ENCODE measurements around the gene SLC12A8.

The SLC12A8 gene

DNA sequence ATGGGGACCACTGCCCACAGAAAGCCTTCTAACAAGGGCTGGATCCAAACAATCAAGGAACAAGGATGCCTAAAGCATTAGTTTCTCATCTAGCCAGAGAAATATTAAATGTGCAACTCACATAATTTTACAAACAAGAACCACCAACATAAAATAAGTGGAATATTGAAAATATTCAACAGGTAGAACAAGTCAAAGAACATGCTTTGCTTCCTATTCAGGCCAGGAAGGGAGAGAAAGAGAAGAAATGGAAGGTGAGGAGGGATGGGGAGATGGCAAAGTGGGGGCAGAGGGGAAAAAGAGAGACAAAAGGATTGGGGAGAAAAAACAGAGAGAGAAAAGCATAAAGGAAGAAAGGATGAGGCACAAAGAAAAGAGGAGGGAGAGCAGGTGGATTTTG, 63.1 kb downstream of the SLC12A8 start:
- no peak overlapping the region for H2BK12ac ChIP-seq (ENCODE audit: low read length in 2 of 2)
- H3K27ac ChIP-seq (ENCODE audit: low read length, poor library complexity, severe bottlenecking), result no peak overlapping the region
- H2AFZ ChIP-seq (ENCODE audit: low read depth, low read length), result no peak overlapping the region
- no peak overlapping the region for H4K8ac ChIP-seq (ENCODE audit: low read length)
- H2BK120ac ChIP-seq (ENCODE audit: low read depth, low read length), result no peak overlapping the region
- no peak overlapping the region for H2BK15ac ChIP-seq (ENCODE audit: low read depth, poor library complexity, severe bottlenecking)
- no peak overlapping the region for H3K4me3 ChIP-seq (ENCODE audit: insufficient read depth in 1 of 2, low read depth in 1 of 2, low read length in 2 of 2)
- no peak overlapping the region for H4K91ac ChIP-seq (ENCODE audit: low read length)
- peak overlapping the region; percentile 50 for H2AK5ac ChIP-seq (ENCODE audit: low read length, severe bottlenecking)
- no peak overlapping the region for H3K18ac ChIP-seq (ENCODE audit: low read depth in 1 of 2, low read length in 2 of 2)
- no peak overlapping the region for H2BK5ac ChIP-seq (ENCODE audit: low read depth, low read length, poor library complexity, severe bottlenecking)
- no peaks in the 10 kb centered on the region for H3K36me3 ChIP-seq (ENCODE audit: control insufficient read depth in 1 of 2, insufficient read depth in 2 of 2, low read depth in 1 of 2, low read length in 2 of 2)
- no peak overlapping the region for H3K4ac ChIP-seq (ENCODE audit: low read depth in 1 of 2, low read length in 2 of 2)
- no peak overlapping the region for H3K14ac ChIP-seq (ENCODE audit: low read length in 2 of 2)
- DNase-seq, result no peak
- no peak overlapping the region for H3K4me2 ChIP-seq (ENCODE audit: low read length, poor library complexity, severe bottlenecking)
- no peak overlapping the region for H3K23ac ChIP-seq (ENCODE audit: low read length in 2 of 2)
- H3K27me3 ChIP-seq (ENCODE audit: control insufficient read depth in 1 of 2, insufficient read depth in 1 of 2, low read length in 2 of 2), result no peaks in the 10 kb centered on the region
- peaks cover 30% of the 10 kb centered on the region for H3K4me1 ChIP-seq (ENCODE audit: control insufficient read depth, insufficient read depth, low read depth, low read length)
- no peak overlapping the region for H3K9ac ChIP-seq (ENCODE audit: low read length)
- no peaks in the 10 kb centered on the region for H3K9me3 ChIP-seq (ENCODE audit: control insufficient read depth, low read length)
- no peaks in the 10 kb centered on the region for H3K79me1 ChIP-seq (replicated peaks; ENCODE audit: low read length, poor library complexity, severe bottlenecking)

- 59% methylated on average over 12 of the region's 17 CpGs for WGBS
- Histone ChIP-seq H4K91ac (ENCODE audit: low read length) (peak overlapping the region; percentile 84), H3K4me3 (ENCODE audit: insufficient read depth in 1 of 2, low read depth in 1 of 2, low read length in 2 of 2) (no peak overlapping the region), H2AFZ (ENCODE audit: low read depth, low read length) (no peak overlapping the region), H3K4me2 (ENCODE audit: low read length, poor library complexity, severe bottlenecking) (peak overlapping the region; percentile 12), H2BK12ac (ENCODE audit: low read length in 2 of 2) (peak overlapping the region; percentile 3 to 60), H3K79me1 (replicated peaks; ENCODE audit: low read length, poor library complexity, severe bottlenecking) (no peaks in the 10 kb centered on the region), H2BK15ac (ENCODE audit: low read depth, poor library complexity, severe bottlenecking) (no peak overlapping the region), H3K36me3 (ENCODE audit: control insufficient read depth in 1 of 2, insufficient read depth in 2 of 2, low read depth in 1 of 2, low read length in 2 of 2) (no peaks in the 10 kb centered on the region), H3K9me3 (ENCODE audit: control insufficient read depth, low read length) (no peaks in the 10 kb centered on the region), H2AK5ac (ENCODE audit: low read length, severe bottlenecking) (peak overlapping the region; percentile 50), H3K27me3 (ENCODE audit: control insufficient read depth in 1 of 2, insufficient read depth in 1 of 2, low read length in 2 of 2) (no peaks in the 10 kb centered on the region), H3K23ac (ENCODE audit: low read length in 2 of 2) (no peak overlapping the region), H3K9ac (ENCODE audit: low read length) (peak overlapping the region; percentile 58), H3K14ac (ENCODE audit: low read length in 2 of 2) (peak overlapping the region in 1 of 2 experiments; percentile 86), H3K27ac (ENCODE audit: low read length, poor library complexity, severe bottlenecking) (no peak overlapping the region), H2BK120ac (ENCODE audit: low read depth, low read length) (no peak overlapping the region), H3K4ac (ENCODE audit: low read depth in 1 of 2, low read length in 2 of 2) (peak overlapping the region; percentile 12 to 30), H3K4me1 (ENCODE audit: control insufficient read depth, insufficient read depth, low read depth, low read length) (peaks cover 34% of the 10 kb centered on the region), H4K8ac (ENCODE audit: low read length) (peak overlapping the region; percentile 46), H3K18ac (ENCODE audit: low read depth in 1 of 2, low read length in 2 of 2) (peak overlapping the region in 1 of 2 experiments; percentile 26), H2BK5ac (ENCODE audit: low read depth, low read length, poor library complexity, severe bottlenecking) (no peak overlapping the region)
- no peak for DNase-seq
Observed at GRCh38 chr3:125148836-125149235, 63.7 kb downstream of the SLC12A8 start.

GRCh38 chr3:125148016-125148812, 64.3 kb downstream of the SLC12A8 start:
- no peak overlapping the region for H2BK120ac ChIP-seq (ENCODE audit: low read depth, low read length)
- H2AK5ac ChIP-seq (ENCODE audit: low read length, severe bottlenecking), result peak overlapping the region; percentile 59
- no peak overlapping the region for H4K91ac ChIP-seq (ENCODE audit: low read length)
- no peak overlapping the region for H2BK15ac ChIP-seq (ENCODE audit: low read depth, poor library complexity, severe bottlenecking)
- no peaks in the 10 kb centered on the region for H3K9me3 ChIP-seq (ENCODE audit: control insufficient read depth, low read length)
- no peak overlapping the region for H3K4me3 ChIP-seq (ENCODE audit: insufficient read depth in 1 of 2, low read depth in 1 of 2, low read length in 2 of 2)
- H3K14ac ChIP-seq (ENCODE audit: low read length in 2 of 2), result no peak overlapping the region
- H3K27ac ChIP-seq (ENCODE audit: low read length, poor library complexity, severe bottlenecking), result no peak overlapping the region
- H3K79me1 ChIP-seq (replicated peaks; ENCODE audit: low read length, poor library complexity, severe bottlenecking), result no peaks in the 10 kb centered on the region
- 93% methylated on average over 6 of the region's 7 CpGs for WGBS
- H3K23ac ChIP-seq (ENCODE audit: low read length in 2 of 2), result no peak overlapping the region
- no peaks in the 10 kb centered on the region for H3K27me3 ChIP-seq (ENCODE audit: control insufficient read depth in 1 of 2, insufficient read depth in 1 of 2, low read length in 2 of 2)
- no peak overlapping the region for H3K4me2 ChIP-seq (ENCODE audit: low read length, poor library complexity, severe bottlenecking)
- H3K4me1 ChIP-seq (ENCODE audit: control insufficient read depth, insufficient read depth, low read depth, low read length), result peaks cover 39% of the 10 kb centered on the region
- no peak for DNase-seq
- no peak overlapping the region for H2BK5ac ChIP-seq (ENCODE audit: low read depth, low read length, poor library complexity, severe bottlenecking)
- peak overlapping the region in 1 of 2 experiments; percentile 26 for H3K18ac ChIP-seq (ENCODE audit: low read depth in 1 of 2, low read length in 2 of 2)
- no peak overlapping the region for H4K8ac ChIP-seq (ENCODE audit: low read length)
- H3K36me3 ChIP-seq (ENCODE audit: control insufficient read depth in 1 of 2, insufficient read depth in 2 of 2, low read depth in 1 of 2, low read length in 2 of 2), result no peaks in the 10 kb centered on the region
- peak overlapping the region; percentile 58 for H3K9ac ChIP-seq (ENCODE audit: low read length)
- H3K4ac ChIP-seq (ENCODE audit: low read depth in 1 of 2, low read length in 2 of 2), result no peak overlapping the region
- no peak overlapping the region for H2AFZ ChIP-seq (ENCODE audit: low read depth, low read length)
- peak overlapping the region in 1 of 2 experiments; percentile 50 for H2BK12ac ChIP-seq (ENCODE audit: low read length in 2 of 2)

DNA sequence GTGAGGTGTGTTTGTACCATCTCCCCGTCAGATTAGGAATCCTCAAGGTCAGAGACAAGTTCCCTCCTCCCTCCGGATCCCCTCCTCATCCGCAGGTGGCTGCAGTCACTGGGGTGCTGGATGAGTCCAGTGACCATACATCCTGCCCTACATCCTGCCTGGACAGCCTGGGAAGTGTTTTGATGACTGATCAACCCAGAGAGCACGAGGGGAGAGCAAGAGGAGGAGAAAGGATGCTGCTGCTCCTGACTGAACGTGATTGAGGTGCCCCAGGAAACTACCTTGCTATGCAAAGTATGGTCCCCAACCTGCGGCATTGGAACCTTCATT, 65.1 kb downstream of the SLC12A8 start:
- Histone ChIP-seq H3K14ac (ENCODE audit: low read length in 2 of 2) (peak overlapping the region in 1 of 2 experiments; percentile 62), H4K91ac (ENCODE audit: low read length) (no peak overlapping the region), H3K36me3 (ENCODE audit: control insufficient read depth in 1 of 2, insufficient read depth in 2 of 2, low read depth in 1 of 2, low read length in 2 of 2) (no peaks in the 10 kb centered on the region), H3K79me1 (replicated peaks; ENCODE audit: low read length, poor library complexity, severe bottlenecking) (no peaks in the 10 kb centered on the region), H2AFZ (ENCODE audit: low read depth, low read length) (no peak overlapping the region), H3K4me3 (ENCODE audit: insufficient read depth in 1 of 2, low read depth in 1 of 2, low read length in 2 of 2) (no peak overlapping the region), H4K8ac (ENCODE audit: low read length) (no peak overlapping the region), H2BK120ac (ENCODE audit: low read depth, low read length) (no peak overlapping the region), H2AK5ac (ENCODE audit: low read length, severe bottlenecking) (no peak overlapping the region), H3K18ac (ENCODE audit: low read depth in 1 of 2, low read length in 2 of 2) (peak overlapping the region in 1 of 2 experiments; percentile 25), H3K9me3 (ENCODE audit: control insufficient read depth, low read length) (no peaks in the 10 kb centered on the region), H3K4me2 (ENCODE audit: low read length, poor library complexity, severe bottlenecking) (no peak overlapping the region), H3K9ac (ENCODE audit: low read length) (no peak overlapping the region), H2BK12ac (ENCODE audit: low read length in 2 of 2) (peak overlapping the region; percentile 29 to 81), H3K4me1 (ENCODE audit: control insufficient read depth, insufficient read depth, low read depth, low read length) (peaks cover 39% of the 10 kb centered on the region), H3K27me3 (ENCODE audit: control insufficient read depth in 1 of 2, insufficient read depth in 1 of 2, low read length in 2 of 2) (no peaks in the 10 kb centered on the region), H3K23ac (ENCODE audit: low read length in 2 of 2) (no peak overlapping the region), H3K4ac (ENCODE audit: low read depth in 1 of 2, low read length in 2 of 2) (no peak overlapping the region), H3K27ac (ENCODE audit: low read length, poor library complexity, severe bottlenecking) (no peak overlapping the region), H2BK5ac (ENCODE audit: low read depth, low read length, poor library complexity, severe bottlenecking) (no peak overlapping the region), H2BK15ac (ENCODE audit: low read depth, poor library complexity, severe bottlenecking) (no peak overlapping the region)
- DNase-seq, result no peak
- 63% methylated on average over 6 of the region's 6 CpGs for WGBS

Measured in mesenchymal stem cell (in vitro differentiated cells and primary cell).